ENCODE measurements around the gene HLTF. TPM values are rescaled to one million over a fixed set of nuclear protein-coding genes. Genes with fewer than 3 reads are reported as not detected.

The HLTF gene
- total RNA-seq, 6 experiments from 2014 or later, result 31.0 to 36.6 (median 34.5) TPM

DNA sequence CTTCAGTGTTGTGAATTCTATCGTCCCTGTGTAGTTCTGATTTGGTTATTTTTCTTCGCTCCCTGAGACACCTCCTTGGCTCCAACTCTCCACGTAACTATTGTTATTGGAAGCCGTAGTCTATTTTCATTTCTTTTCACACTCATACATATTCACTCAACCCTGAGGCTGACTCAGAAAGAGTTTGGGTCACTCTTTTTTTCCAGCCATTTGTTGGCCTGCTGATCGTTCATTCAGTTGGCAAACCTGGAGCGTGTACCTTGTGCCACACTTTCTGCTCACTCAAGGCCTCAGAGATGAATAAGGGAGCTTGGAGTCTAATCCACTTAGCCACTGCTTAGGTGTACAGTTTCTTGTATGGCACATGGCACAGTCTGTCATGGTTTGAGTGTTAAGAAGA lies 72.6 kb downstream of the HLTF start:
- H3K9me3 Mint-ChIP-seq, result no peaks in the 10 kb centered on the region
- H3K4me1 Mint-ChIP-seq (ENCODE audit: low read depth), result peaks cover 67% of the 10 kb centered on the region
- peak overlapping the region; percentile 56; the same call in 1 of the 2 replicates for H3K27ac Mint-ChIP-seq
- H3K36me3 Mint-ChIP-seq (ENCODE audit: low read depth), result peaks cover 42% of the 10 kb centered on the region
- TF ChIP-seq, protein P1, sequence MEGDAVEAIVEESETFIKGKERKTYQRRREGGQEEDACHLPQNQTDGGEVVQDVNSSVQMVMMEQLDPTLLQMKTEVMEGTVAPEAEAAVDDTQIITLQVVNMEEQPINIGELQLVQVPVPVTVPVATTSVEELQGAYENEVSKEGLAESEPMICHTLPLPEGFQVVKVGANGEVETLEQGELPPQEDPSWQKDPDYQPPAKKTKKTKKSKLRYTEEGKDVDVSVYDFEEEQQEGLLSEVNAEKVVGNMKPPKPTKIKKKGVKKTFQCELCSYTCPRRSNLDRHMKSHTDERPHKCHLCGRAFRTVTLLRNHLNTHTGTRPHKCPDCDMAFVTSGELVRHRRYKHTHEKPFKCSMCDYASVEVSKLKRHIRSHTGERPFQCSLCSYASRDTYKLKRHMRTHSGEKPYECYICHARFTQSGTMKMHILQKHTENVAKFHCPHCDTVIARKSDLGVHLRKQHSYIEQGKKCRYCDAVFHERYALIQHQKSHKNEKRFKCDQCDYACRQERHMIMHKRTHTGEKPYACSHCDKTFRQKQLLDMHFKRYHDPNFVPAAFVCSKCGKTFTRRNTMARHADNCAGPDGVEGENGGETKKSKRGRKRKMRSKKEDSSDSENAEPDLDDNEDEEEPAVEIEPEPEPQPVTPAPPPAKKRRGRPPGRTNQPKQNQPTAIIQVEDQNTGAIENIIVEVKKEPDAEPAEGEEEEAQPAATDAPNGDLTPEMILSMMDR (IDR thresholded peaks at IDR 0.05), result no peak
- no peak overlapping the region for H3K4me3 Mint-ChIP-seq
- H3K27me3 Mint-ChIP-seq (ENCODE audit: insufficient read depth), result peaks cover 4% of the 10 kb centered on the region
- no peak for DNase-seq

DNA sequence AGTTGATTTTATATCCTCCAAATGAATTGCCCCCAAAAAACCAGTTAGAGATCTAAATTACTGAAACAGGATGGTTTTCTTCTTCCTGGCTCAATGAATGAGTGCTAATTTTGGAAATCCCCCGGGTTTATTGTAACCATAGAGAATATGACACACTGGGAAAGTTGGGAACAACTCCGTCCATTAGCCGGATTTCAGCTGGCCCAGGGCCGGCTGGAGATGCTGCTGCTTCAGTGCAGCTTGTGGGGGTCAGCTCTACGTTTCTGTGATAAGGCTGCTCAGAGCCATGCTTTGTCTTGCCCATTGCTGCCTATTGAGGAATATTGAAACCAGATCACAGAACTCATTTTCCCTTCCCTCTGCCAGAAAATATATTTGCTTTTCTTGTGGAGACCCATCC lies 74.7 kb downstream of the HLTF start:
- Mint-ChIP-seq H3K9me3 (no peaks in the 10 kb centered on the region), H3K4me3 (no peak overlapping the region)
- TF ChIP-seq, protein P1 (IDR thresholded peaks at IDR 0.05), result no peak

DNA sequence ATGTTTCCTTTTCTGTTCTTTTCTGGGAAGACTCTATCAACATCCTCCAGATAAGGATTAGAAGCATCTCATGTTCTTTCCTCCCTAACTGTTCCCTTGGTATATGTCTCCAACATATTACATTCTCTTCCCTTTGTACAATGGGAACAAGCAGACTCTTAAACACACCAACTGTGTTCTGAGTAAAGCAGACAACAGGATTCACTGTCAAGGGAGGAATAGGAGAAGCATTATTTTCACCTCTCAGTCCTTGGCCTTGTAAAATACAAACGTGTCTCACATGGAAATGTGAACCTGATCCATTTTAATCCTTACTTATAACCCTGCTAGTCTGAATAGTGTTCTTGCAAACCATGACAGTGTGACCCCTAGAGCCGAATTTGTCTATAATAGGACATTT lies 75.4 kb downstream of the HLTF start:
- Mint-ChIP-seq H3K4me1 (ENCODE audit: low read depth) (peaks cover 43% of the 10 kb centered on the region), H3K27me3 (ENCODE audit: insufficient read depth) (peaks cover 7% of the 10 kb centered on the region), H3K27ac (0 out of 2 replicates have a peak overlapping the region, but pooled peaks have one; percentile 29), H3K4me3 (no peak overlapping the region), H3K36me3 (ENCODE audit: low read depth) (peaks cover 58% of the 10 kb centered on the region), H3K9me3 (no peaks in the 10 kb centered on the region)
- no peak for DNase-seq
- TF ChIP-seq, protein P1 (IDR thresholded peaks at IDR 0.05), result no peak

More for the DNA sequence above, 74.7 kb downstream of the HLTF start:
- no peak for DNase-seq
- Mint-ChIP-seq H3K27me3 (ENCODE audit: insufficient read depth) (peaks cover 7% of the 10 kb centered on the region), H3K27ac (no peak overlapping the region), H3K36me3 (ENCODE audit: low read depth) (peaks cover 58% of the 10 kb centered on the region), H3K4me1 (ENCODE audit: low read depth) (peaks cover 49% of the 10 kb centered on the region)

DNA sequence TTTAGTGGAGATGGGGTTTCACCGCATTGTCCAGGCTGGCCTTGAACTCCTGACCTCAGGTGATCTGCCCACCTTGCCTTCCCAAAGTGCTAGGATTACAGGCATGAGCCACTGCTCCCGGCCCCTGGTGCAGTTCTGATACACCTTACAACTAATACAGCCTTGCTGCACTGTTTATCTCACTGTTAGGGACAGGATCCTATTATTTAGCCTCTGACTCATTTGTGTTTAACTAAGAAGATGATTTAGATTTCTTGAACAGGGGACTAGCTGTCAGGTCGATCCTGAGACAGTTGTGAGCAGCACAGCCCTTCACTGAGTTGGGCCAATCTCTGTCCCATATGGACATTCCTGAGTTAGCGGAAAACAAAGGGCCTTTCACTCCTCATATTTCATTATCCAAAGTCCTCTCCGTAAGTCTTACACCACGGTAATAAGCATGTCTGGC lies 75.8 kb downstream of the HLTF start:
- H3K27me3 Mint-ChIP-seq (ENCODE audit: insufficient read depth), result peaks cover 7% of the 10 kb centered on the region
- H3K27ac Mint-ChIP-seq, result peak overlapping the region; percentile 29; the same call in 1 of the 2 replicates
- peaks cover 43% of the 10 kb centered on the region for H3K4me1 Mint-ChIP-seq (ENCODE audit: low read depth)
- no peaks in the 10 kb centered on the region for H3K9me3 Mint-ChIP-seq
- DNase-seq, result no peak
- peaks cover 55% of the 10 kb centered on the region for H3K36me3 Mint-ChIP-seq (ENCODE audit: low read depth)
- H3K4me3 Mint-ChIP-seq, result no peak overlapping the region
- TF ChIP-seq, protein P1 (IDR thresholded peaks at IDR 0.05), result no peak

DNA sequence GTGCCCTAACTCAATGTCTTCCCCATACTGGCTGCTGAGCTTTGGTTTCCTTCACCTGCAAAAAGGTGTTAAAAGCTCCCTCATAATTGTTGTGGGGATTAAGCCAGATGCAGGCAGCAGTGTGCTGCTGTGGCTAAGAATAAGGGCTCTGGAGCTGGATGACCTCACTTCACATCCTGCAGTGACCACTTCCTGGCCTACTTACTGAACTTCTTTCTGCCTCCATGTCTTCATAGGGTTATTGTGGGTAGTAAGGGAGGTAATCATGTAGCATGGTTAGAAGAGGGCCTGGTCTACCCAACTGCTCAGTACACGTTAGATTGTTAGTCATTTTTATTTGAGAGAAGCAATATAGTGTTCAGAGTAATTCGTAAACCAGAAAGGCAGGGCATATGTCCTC lies 76.6 kb downstream of the HLTF start:
- Mint-ChIP-seq H3K4me1 (ENCODE audit: low read depth) (peaks cover 42% of the 10 kb centered on the region), H3K9me3 (no peaks in the 10 kb centered on the region), H3K36me3 (ENCODE audit: low read depth) (peaks cover 51% of the 10 kb centered on the region), H3K27ac (peak overlapping the region; percentile 21; the same call in 1 of the 2 replicates), H3K27me3 (ENCODE audit: insufficient read depth) (peaks cover 7% of the 10 kb centered on the region), H3K4me3 (no peak overlapping the region)
- TF ChIP-seq, protein P1 (IDR thresholded peaks at IDR 0.05), result no peak
- no peak for DNase-seq

All from HFFc6 (cell line).